T-cell (primary cell): Measurements from ENCODE around the gene KCNAB3. TPM values are rescaled to one million over a fixed set of nuclear protein-coding genes. Genes with fewer than 3 reads are reported as not detected.

ENCODE experiments used
- ATAC-seq, 4 experiments: fragments of 200-7000 bp in 3 of 4; fragments of 150-1000 bp in 1 of 4; cut with Tn5 transposase; replicated peaks in 1 of 4; 1 replicate in 3 of 4; 2 replicates in 1 of 4; pipeline ENCODE4 v1.10.0; 2021; ENCODE audit warnings: moderate library complexity in 3 of 4, mild to moderate bottlenecking in 2 of 4, moderate number of reproducible peaks in 1 of 4
- CTCF ChIA-PET, 2 donors: fragments of 300-600 bp; sonication (Branson Sonifier 250); formaldehyde crosslinking; loops; one replicate each; lab custom pipeline; 2022; ENCODE audit warnings: antibody characterized with exemption in 2 of 2; lab: Charles Lee
- POLR2A ChIA-PET, 2 donors: fragments of 300-600 bp; sonication (Branson Sonifier 250); formaldehyde crosslinking; loops; one replicate each; lab custom pipeline; 2022; ENCODE audit warnings: antibody characterized with exemption in 2 of 2; lab: Charles Lee
- DNase-seq, 35 experiments: peaks; one replicate each; pipeline versions ENCODE4 v3.0.0 to v3.0.0-alpha.2; 2013 to 2023
- H3K27ac ChIP-seq: one replicate; pipeline ENCODE4 v1.5.1; 2013; ENCODE audit warnings: low read length
- H3K27me3 ChIP-seq, 2 experiments: replicated peaks in 1 of 2; 1 replicate in 1 of 2; 2 replicates in 1 of 2; pipeline versions ENCODE4 v1.6.1 to v1.7.0; 2013; ENCODE audit warnings: low read length in 1 of 2, mixed read lengths in 1 of 2; ENCODE audit not compliant: control insufficient read depth in 2 of 2, insufficient read depth in 2 of 2; ENCODE audit errors: extremely low read depth in 1 of 2
- H3K36me3 ChIP-seq, 2 donors: 1 replicate in 1 of 2; 2 replicates in 1 of 2; pipeline versions ENCODE4 v1.6.1 to v1.7.0; 2013; ENCODE audit warnings: low read length in 1 of 2; ENCODE audit not compliant: control insufficient read depth in 2 of 2, insufficient read depth in 1 of 2; ENCODE audit errors: extremely low read depth in 1 of 2
- H3K4me1 ChIP-seq, 2 experiments: 1 replicate in 1 of 2; 2 replicates in 1 of 2; pipeline versions ENCODE4 v1.6.1 to v1.7.0; 2013; ENCODE audit warnings: low read length in 2 of 2, mixed read lengths in 1 of 2; ENCODE audit not compliant: insufficient read depth in 2 of 2, control insufficient read depth in 1 of 2; ENCODE audit errors: extremely low read depth in 1 of 2
- H3K4me3 ChIP-seq, 2 donors: 1 replicate in 1 of 2; 2 replicates in 1 of 2; pipeline versions ENCODE4 v1.5.1 to v1.7.0; 2013; ENCODE audit warnings: mild to moderate bottlenecking in 2 of 2, low read length in 1 of 2, moderate library complexity in 1 of 2; ENCODE audit not compliant: control insufficient read depth in 1 of 2; ENCODE audit errors: extremely low read depth in 1 of 2
- H3K9me3 ChIP-seq: 2 replicates; pipeline ENCODE4 v1.7.0; 2013
- H3K27ac Mint-ChIP-seq, 2 donors: one replicate each; pipeline ENCODE4 v1.8.0; 2020 to 2021; ENCODE audit warnings: mild to moderate bottlenecking in 2 of 2, mixed read lengths in 2 of 2
- H3K27me3 Mint-ChIP-seq, 2 donors: one replicate each; pipeline ENCODE4 v1.8.0; 2021 to 2022; ENCODE audit warnings: mixed read lengths in 2 of 2
- H3K36me3 Mint-ChIP-seq: one replicate; pipeline ENCODE4 v1.8.0; 2021; ENCODE audit warnings: mixed read lengths
- H3K4me1 Mint-ChIP-seq, 3 donors: one replicate each; pipeline ENCODE4 v1.8.0; 2020 to 2022; ENCODE audit warnings: mixed read lengths in 3 of 3, mild to moderate bottlenecking in 1 of 3
- H3K4me3 Mint-ChIP-seq, 3 donors: one replicate each; pipeline ENCODE4 v1.8.0; 2020 to 2022; ENCODE audit warnings: mild to moderate bottlenecking in 3 of 3, mixed read lengths in 3 of 3, moderate library complexity in 3 of 3
- H3K9me3 Mint-ChIP-seq, 3 donors: one replicate each; pipeline ENCODE4 v1.8.0; 2020 to 2022; ENCODE audit warnings: mixed read lengths in 3 of 3
- WGBS: methylation state at CpG from one replicate; pipeline ENCODE4 v1.1.5; 2013; ENCODE audit warnings: missing lambda C conversion rate; ENCODE audit not compliant: insufficient coverage; 5-methylcytosine and 5-hydroxymethylcytosine counted together
- total RNA-seq, 35 experiments: library from RNA in 6 of 35; stranded (reverse) in 6 of 35; fragments of 120-200 nt in 1 of 35; gene quantifications; one replicate each; pipeline versions ENCODE4 v1.2.1 to v1.2.4 and lab custom pipeline; 2013 to 2026

The KCNAB3 gene
- total RNA-seq, 5 donors from 2014 or later (not counting 1 experiment from before 2014, with no cell fraction given) = 10.0 to 18.1 (median 14.5) TPM

DNA sequence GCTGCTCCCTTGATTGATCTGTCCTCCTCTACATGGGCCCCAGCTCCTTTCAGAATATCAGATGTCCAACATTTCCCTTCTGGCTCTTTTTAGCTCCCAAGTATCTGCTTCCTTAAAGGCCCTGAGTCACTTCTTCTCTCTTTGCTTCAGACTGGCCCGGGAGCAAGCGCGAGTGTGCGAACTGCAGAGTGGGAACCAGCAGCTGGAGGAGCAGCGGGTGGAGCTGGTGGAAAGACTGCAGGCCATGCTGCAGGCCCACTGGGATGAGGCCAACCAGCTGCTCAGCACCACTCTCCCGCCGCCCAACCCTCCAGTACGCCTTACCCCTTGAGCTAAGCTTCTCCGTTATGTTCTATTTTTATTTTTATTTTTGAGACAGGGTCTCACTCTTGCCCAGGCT, 14.7 kb upstream of the KCNAB3 start:
- WGBS = 95% methylated on average over 5 of the region's 9 CpGs
- Histone ChIP-seq H3K4me1 (no peaks in the 10 kb centered on the region), H3K27me3 (no peaks in the 10 kb centered on the region), H3K9me3 (no peaks in the 10 kb centered on the region), H3K36me3 (peaks cover 7 to 73% of the 10 kb centered on the region in 2 donors), H3K4me3 (no peak overlapping the region), H3K27ac (no peak overlapping the region)
- ChIA-PET CTCF (interaction anchor here (0.5 to 1.1 kb wide), 2 partner anchors 27 to 79 kb away, joined by 3 read pairs; no protein-coding TSS in a partner anchor), POLR2A (interaction anchor here (0.7 kb wide), 2 partner anchors 13 to 1273 kb away, joined by 3 read pairs; partner anchors contain the start of gene TRAPPC1 (in 1 of the 2))
- Mint-ChIP-seq H3K36me3 (peaks cover 62% of the 10 kb centered on the region), H3K27me3 (no peaks in the 10 kb centered on the region), H3K4me1 (peaks cover 0 to 2% (median 0%) of the 10 kb centered on the region in 3 donors), H3K9me3 (no peaks in the 10 kb centered on the region), H3K27ac (no peak overlapping the region), H3K4me3 (no peak overlapping the region)
- DNase-seq = no peak
- ATAC-seq = no peak

- no peak for DNase-seq
- ChIA-PET CTCF (no interaction called here), POLR2A (interaction anchor here in 1 of 2 donors (0.6 kb wide), 1 partner anchor 25 kb away, joined by 5 read pairs; no protein-coding TSS in a partner anchor)
- H3K27ac Mint-ChIP-seq = no peak overlapping the region
- Histone ChIP-seq H3K36me3 (peaks cover 9 to 65% of the 10 kb centered on the region in 2 donors), H3K4me1 (no peaks in the 10 kb centered on the region), H3K4me3 (no peak overlapping the region), H3K27me3 (no peaks in the 10 kb centered on the region), H3K27ac (no peak overlapping the region), H3K9me3 (no peaks in the 10 kb centered on the region)
- peaks cover 56% of the 10 kb centered on the region for H3K36me3 Mint-ChIP-seq
- H3K9me3 Mint-ChIP-seq = no peaks in the 10 kb centered on the region
- no peak overlapping the region for H3K4me3 Mint-ChIP-seq
- whole genome bisulfite sequencing = 99% methylated on average over 11 of the region's 13 CpGs
- ATAC-seq = no peak
- no peaks in the 10 kb centered on the region for H3K27me3 Mint-ChIP-seq
- H3K4me1 Mint-ChIP-seq = peaks cover 0 to 2% (median 0%) of the 10 kb centered on the region in 3 donors
These were observed 13.6 kb upstream of the KCNAB3 start for GRCh38 chr17:7943291-7943690.

GRCh38 chr17:7940743-7941142, 11.1 kb upstream of the KCNAB3 start:
- H3K27me3 Mint-ChIP-seq = no peaks in the 10 kb centered on the region
- Histone ChIP-seq H3K36me3 (peaks cover 7 to 58% of the 10 kb centered on the region in 2 donors), H3K4me3 (no peak overlapping the region), H3K27ac (no peak overlapping the region), H3K9me3 (no peaks in the 10 kb centered on the region), H3K27me3 (no peaks in the 10 kb centered on the region), H3K4me1 (no peaks in the 10 kb centered on the region)
- ChIA-PET POLR2A (interaction anchor here in 1 of 2 donors (1.0 kb wide), 1 partner anchor 23 kb away, joined by 8 read pairs; no protein-coding TSS in a partner anchor), CTCF (no interaction called here)
- H3K36me3 Mint-ChIP-seq = peaks cover 54% of the 10 kb centered on the region
- no peaks in the 10 kb centered on the region for H3K9me3 Mint-ChIP-seq
- no peak overlapping the region for H3K27ac Mint-ChIP-seq
- WGBS = 100% methylated on average over 3 of the region's 6 CpGs
- H3K4me1 Mint-ChIP-seq = peaks cover under 1 to 5% (median 3%) of the 10 kb centered on the region in 3 donors
- H3K4me3 Mint-ChIP-seq = no peak overlapping the region
- ATAC-seq (no peak), DNase-seq (no peak)

DNA sequence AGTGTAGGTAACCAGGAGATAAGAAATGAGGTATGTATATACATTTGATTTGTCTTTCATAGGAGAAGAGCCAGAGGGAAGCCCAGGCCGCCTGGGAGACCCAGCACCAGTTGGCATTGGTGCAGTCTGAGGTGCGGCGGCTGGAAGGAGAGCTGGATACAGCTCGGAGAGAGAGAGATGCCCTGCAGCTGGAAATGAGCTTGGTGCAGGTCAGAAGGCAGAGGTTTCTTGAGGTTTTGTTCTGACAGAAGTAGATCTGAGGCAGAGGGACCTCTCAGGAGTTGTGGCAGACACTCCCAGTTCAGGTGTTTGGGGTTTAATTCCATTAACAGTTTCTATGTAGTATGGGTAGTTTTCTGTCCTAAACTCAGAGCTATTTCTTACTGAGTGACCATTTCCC, 10.4 kb upstream of the KCNAB3 start:
- no peak overlapping the region for H3K4me3 Mint-ChIP-seq
- no CpG with 5 or more reads among the region's 4 CpGs for WGBS
- no peaks in the 10 kb centered on the region for H3K27me3 Mint-ChIP-seq
- peaks cover 53% of the 10 kb centered on the region for H3K36me3 Mint-ChIP-seq
- Histone ChIP-seq H3K27ac (no peak overlapping the region), H3K4me1 (no peaks in the 10 kb centered on the region), H3K36me3 (peaks cover 5 to 55% of the 10 kb centered on the region in 2 donors), H3K9me3 (no peaks in the 10 kb centered on the region), H3K27me3 (no peaks in the 10 kb centered on the region), H3K4me3 (no peak overlapping the region)
- DNase-seq = no peak
- peaks cover 3 to 6% (median 5%) of the 10 kb centered on the region in 3 donors for H3K4me1 Mint-ChIP-seq
- POLR2A ChIA-PET = no interaction called here
- H3K9me3 Mint-ChIP-seq = no peaks in the 10 kb centered on the region
- H3K27ac Mint-ChIP-seq = no peak overlapping the region
- ATAC-seq = no peak
- CTCF ChIA-PET = interaction anchor here in 1 of 2 donors (1.2 kb wide), 1 partner anchor 50 kb away, joined by 3 read pairs; no protein-coding TSS in a partner anchor

- H3K27ac Mint-ChIP-seq = no peak overlapping the region
- Histone ChIP-seq H3K27ac (no peak overlapping the region), H3K4me1 (peaks cover 12 to 22% of the 10 kb centered on the region in 2 experiments), H3K27me3 (no peaks in the 10 kb centered on the region), H3K4me3 (no peak overlapping the region), H3K36me3 (peaks cover 3 to 32% of the 10 kb centered on the region in 2 donors), H3K9me3 (no peaks in the 10 kb centered on the region)
- H3K9me3 Mint-ChIP-seq = no peaks in the 10 kb centered on the region
- no peaks in the 10 kb centered on the region for H3K27me3 Mint-ChIP-seq
- H3K4me1 Mint-ChIP-seq = peaks cover 34 to 45% (median 44%) of the 10 kb centered on the region in 3 donors
- H3K36me3 Mint-ChIP-seq = peaks cover 39% of the 10 kb centered on the region
- CTCF ChIA-PET = interaction anchor here in 1 of 2 donors (0.5 to 1.3 kb wide), 2 partner anchors 23 to 1285 kb away, joined by 4 read pairs; no protein-coding TSS in a partner anchor
- POLR2A ChIA-PET = no interaction called here
- no peak overlapping the region for H3K4me3 Mint-ChIP-seq
- DNase-seq = no peak
- no peak for ATAC-seq
These were observed 6.2 kb upstream of the KCNAB3 start for GRCh38 chr17:7935859-7936258.

GRCh38 chr17:7932949-7933348, 3.3 kb upstream of the KCNAB3 start:
- Mint-ChIP-seq H3K4me3 (peak overlapping the region; percentile 93 to 98 (median 94)), H3K9me3 (no peaks in the 10 kb centered on the region), H3K27me3 (no peaks in the 10 kb centered on the region), H3K4me1 (peaks cover 48 to 61% (median 58%) of the 10 kb centered on the region in 3 donors), H3K36me3 (peaks cover 21% of the 10 kb centered on the region), H3K27ac (peak overlapping the region in 1 of 2 donors; percentile 57)
- no peak for ATAC-seq
- no peaks in the 10 kb centered on the region for H3K27me3 ChIP-seq
- peaks cover 0 to 34% of the 10 kb centered on the region in 2 donors for H3K36me3 ChIP-seq
- WGBS = 23% methylated on average over 7 of the region's 16 CpGs
- peak overlapping the region; percentile 86 to 88 for H3K4me3 ChIP-seq
- peaks cover 18 to 37% of the 10 kb centered on the region in 2 experiments for H3K4me1 ChIP-seq
- POLR2A ChIA-PET = interaction anchor here (0.6 kb wide), 2 partner anchors 484 to 931 kb away, joined by 6 to 7 read pairs; no protein-coding TSS in a partner anchor
- CTCF ChIA-PET = interaction anchor here (0.5 to 1.9 kb wide), 12 partner anchors 17 to 800 kb away, joined by 3 to 9 read pairs (median 5); partner anchors contain the start of genes NAA38 (in 1 of the 2) and RNF227 (in 1 of the 2)
- no peaks in the 10 kb centered on the region for H3K9me3 ChIP-seq
- peak in 5 of 35 experiments; percentile 16 to 41 (median 26) for DNase-seq
- H3K27ac ChIP-seq = no peak overlapping the region
